B cell (primary cell): ENCODE results near the gene RPA3. TPM values are rescaled to one million over a fixed set of nuclear protein-coding genes. Genes with fewer than 3 reads are reported as not detected.

Source experiments
- ATAC-seq: fragments of 200-7000 bp; cut with Tn5 transposase; one replicate; pipeline ENCODE4 v1.10.0; 2021; ENCODE audit warnings: low read depth, mild to moderate bottlenecking, moderate number of reproducible peaks, moderate library complexity
- CTCF ChIA-PET: fragments of 350-600 bp; sonication (Branson Sonifier 250); formaldehyde crosslinking; loops from one replicate; lab custom pipeline; 2021; ENCODE audit warnings: antibody characterized with exemption, inconsistent platforms; lab: Charles Lee
- POLR2A ChIA-PET: fragments of 350-600 bp; sonication (Branson Sonifier 250); formaldehyde crosslinking; loops from one replicate; lab custom pipeline; 2021; ENCODE audit warnings: antibody characterized with exemption; lab: Charles Lee
- DNase-seq: peaks from one replicate; pipeline ENCODE4 v3.0.0; 2013
- H2AFZ ChIP-seq: 2 replicates; pipeline ENCODE4 v1.6.1; 2012; ENCODE audit warnings: mild to moderate bottlenecking, low read depth, low read length; ENCODE audit not compliant: insufficient read depth, poor library complexity, severe bottlenecking
- H3K27ac ChIP-seq, 2 donors: 1 replicate in 1 of 2; 2 replicates in 1 of 2; pipeline ENCODE4 v1.5.1; 2012 to 2013; ENCODE audit warnings: low read length in 2 of 2, mild to moderate bottlenecking in 2 of 2, moderate library complexity in 1 of 2
- H3K27me3 ChIP-seq, 4 experiments: fragments of 200-600 bp in 1 of 4; sonication (generic) in 1 of 4; replicated peaks in 1 of 4; 1 replicate in 2 of 4; 2 replicates in 2 of 4; pipeline versions ENCODE4 v1.6.1 to v1.7.0; 2013 to 2016; ENCODE audit warnings: low read length in 3 of 4, mild to moderate bottlenecking in 2 of 4, mixed read lengths in 1 of 4, moderate library complexity in 1 of 4; ENCODE audit not compliant: insufficient read depth in 4 of 4, control insufficient read depth in 3 of 4; ENCODE audit errors: control extremely low read depth in 1 of 4
- H3K36me3 ChIP-seq, 2 experiments: replicated peaks in 1 of 2; 1 replicate in 1 of 2; 2 replicates in 1 of 2; pipeline versions ENCODE4 v1.6.1 to v1.7.1; 2013; ENCODE audit warnings: low read length in 1 of 2; ENCODE audit not compliant: insufficient read depth in 2 of 2, control insufficient read depth in 1 of 2; ENCODE audit errors: control extremely low read depth in 1 of 2, extremely low read depth in 1 of 2
- H3K4me1 ChIP-seq, 2 donors: fragments of 200-600 bp in 1 of 2; sonication (generic) in 1 of 2; 1 replicate in 1 of 2; 2 replicates in 1 of 2; pipeline versions ENCODE4 v1.5.1 to v1.6.1; 2013 to 2017; ENCODE audit warnings: low read length in 2 of 2; ENCODE audit not compliant: control insufficient read depth in 2 of 2, insufficient read depth in 2 of 2
- H3K4me2 ChIP-seq: replicated peaks from 2 replicates; pipeline ENCODE3; 2012; ENCODE audit warnings: mild to moderate bottlenecking, low read depth, low read length; ENCODE audit not compliant: poor library complexity, severe bottlenecking
- H3K4me3 ChIP-seq, 5 experiments: fragments of 200-600 bp in 1 of 5; sonication (generic) in 1 of 5; 1 replicate in 3 of 5; 2 replicates in 2 of 5; pipeline versions ENCODE4 v1.5.1 to v1.7.0; 2011 to 2016; ENCODE audit warnings: low read length in 4 of 5, mild to moderate bottlenecking in 4 of 5, low read depth in 2 of 5, control low read depth in 1 of 5, moderate library complexity in 1 of 5; ENCODE audit not compliant: insufficient read depth in 1 of 5; ENCODE audit errors: control extremely low read depth in 1 of 5, extremely low read depth in 1 of 5
- H3K79me2 ChIP-seq: fragments of 200-600 bp; sonication (generic); one replicate; pipeline ENCODE4 v1.6.0; 2016; ENCODE audit warnings: low read length; ENCODE audit not compliant: control insufficient read depth, insufficient read depth
- H3K9ac ChIP-seq: fragments of 200-600 bp; sonication (generic); 2 replicates; pipeline ENCODE4 v1.6.1; 2017; ENCODE audit warnings: mild to moderate bottlenecking, low read length, moderate library complexity
- H3K9me3 ChIP-seq, 3 donors: one replicate each; pipeline versions ENCODE4 v1.6.1 to v1.7.1; 2013; ENCODE audit warnings: low read length in 2 of 3; ENCODE audit not compliant: control insufficient read depth in 2 of 3, insufficient read depth in 1 of 3; ENCODE audit errors: control extremely low read depth in 1 of 3
- H4K20me1 ChIP-seq: 2 replicates; pipeline ENCODE4 v1.6.0; 2012; ENCODE audit warnings: mild to moderate bottlenecking, low read length; ENCODE audit not compliant: insufficient read depth, control insufficient read depth, poor library complexity, severe bottlenecking
- H3K27ac Mint-ChIP-seq: one replicate; pipeline ENCODE4 v1.8.0; 2021; ENCODE audit warnings: mixed read lengths
- H3K27me3 Mint-ChIP-seq: one replicate; pipeline ENCODE4 v1.8.0; 2021; ENCODE audit warnings: mixed read lengths
- H3K4me1 Mint-ChIP-seq: one replicate; pipeline ENCODE4 v1.8.0; 2021; ENCODE audit warnings: mixed read lengths
- H3K4me3 Mint-ChIP-seq: one replicate; pipeline ENCODE4 v1.8.0; 2021; ENCODE audit warnings: mixed read lengths
- H3K9me3 Mint-ChIP-seq: one replicate; pipeline ENCODE4 v1.8.0; 2022; ENCODE audit warnings: mixed read lengths; ENCODE audit not compliant: insufficient read depth
- EZH2 ChIP-seq: IDR thresholded peaks from 2 replicates; pipeline ENCODE4 v1.6.1; 2012; ENCODE audit warnings: borderline replicate concordance, low read depth, mild to moderate bottlenecking, moderate library complexity, low read length; ENCODE audit not compliant: insufficient read depth, poor library complexity, severe bottlenecking
- WGBS: methylation state at CpG from one replicate; pipeline ENCODE4 v1.1.5; 2013; ENCODE audit warnings: missing lambda C conversion rate; ENCODE audit not compliant: insufficient coverage; 5-methylcytosine and 5-hydroxymethylcytosine counted together
- intact Hi-C: fragments of 100-400 bp; cut with micrococcal nuclease; formaldehyde crosslinking; loops from one replicate; pipeline ENCODE4 v1.10.0; 2022
- polyA plus RNA-seq: library from polyadenylated mRNA; depleted of rRNA; stranded (reverse); fragments of >200 nt; gene quantifications from 2 replicates; pipeline ENCODE4 v1.2.3, GENCODE V29; 2012
- total RNA-seq, 2 donors: library from RNA; stranded (reverse); fragments of 120-200 nt in 1 of 2; gene quantifications; 1 replicate in 1 of 2; 2 replicates in 1 of 2; pipeline versions ENCODE4 v1.2.3 to v1.2.4, GENCODE V29; 2013 to 2022
- TF ChIP-seq, protein P1 (sequence below): fragments of 200-600 bp; IDR thresholded peaks from one replicate; pipeline ENCODE4 v1.8.0; 2022; ENCODE audit warnings: antibody characterized with exemption, mild to moderate bottlenecking

The RPA3 gene
- total and polyA plus RNA-seq, 2 donors (not counting 1 experiment from before 2014, with no cell fraction given), result 25.6 to 49.3 TPM

DNA sequence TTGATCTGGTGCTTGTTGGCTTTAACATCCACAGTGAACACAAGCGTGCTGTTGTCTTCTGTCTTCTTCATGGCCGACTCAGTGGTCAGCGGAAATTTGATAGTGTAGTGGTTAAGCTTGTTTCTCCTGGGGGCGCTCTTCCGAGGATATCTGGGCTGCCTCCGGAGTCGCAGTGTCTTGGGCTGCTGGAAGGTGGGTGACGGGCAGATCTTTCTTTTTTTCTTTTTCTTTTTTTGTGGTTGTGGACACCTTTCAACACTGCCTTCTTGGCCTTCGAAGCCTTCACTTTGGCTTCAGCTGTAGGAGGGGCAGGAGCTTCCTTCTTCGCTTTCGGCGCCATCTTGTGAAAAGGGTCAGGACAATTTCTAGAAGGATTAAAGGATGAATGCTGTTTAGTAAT lies 23.8 kb upstream of the RPA3 start:
- H3K27ac Mint-ChIP-seq, result no peak overlapping the region
- H3K4me1 Mint-ChIP-seq, result peaks cover 26% of the 10 kb centered on the region
- DNase-seq (no peak), ATAC-seq (no peak)
- Histone ChIP-seq H2AFZ (no peak overlapping the region), H3K4me3 (no peak overlapping the region), H3K27ac (no peak overlapping the region), H3K9me3 (no peaks in the 10 kb centered on the region), H3K4me1 (peaks cover 10 to 17% of the 10 kb centered on the region in 2 donors), H3K4me2 (no peak overlapping the region), H3K27me3 (no peaks in the 10 kb centered on the region), H3K36me3 (no peaks in the 10 kb centered on the region), H4K20me1 (no peaks in the 10 kb centered on the region), H3K9ac (no peak overlapping the region), H3K79me2 (peaks cover 6% of the 10 kb centered on the region)
- no peaks in the 10 kb centered on the region for H3K9me3 Mint-ChIP-seq
- 100% methylated on average over 4 of the region's 12 CpGs for WGBS
- H3K27me3 Mint-ChIP-seq, result no peaks in the 10 kb centered on the region
- TF ChIP-seq EZH2, result no peak
- TF ChIP-seq, protein P1, sequence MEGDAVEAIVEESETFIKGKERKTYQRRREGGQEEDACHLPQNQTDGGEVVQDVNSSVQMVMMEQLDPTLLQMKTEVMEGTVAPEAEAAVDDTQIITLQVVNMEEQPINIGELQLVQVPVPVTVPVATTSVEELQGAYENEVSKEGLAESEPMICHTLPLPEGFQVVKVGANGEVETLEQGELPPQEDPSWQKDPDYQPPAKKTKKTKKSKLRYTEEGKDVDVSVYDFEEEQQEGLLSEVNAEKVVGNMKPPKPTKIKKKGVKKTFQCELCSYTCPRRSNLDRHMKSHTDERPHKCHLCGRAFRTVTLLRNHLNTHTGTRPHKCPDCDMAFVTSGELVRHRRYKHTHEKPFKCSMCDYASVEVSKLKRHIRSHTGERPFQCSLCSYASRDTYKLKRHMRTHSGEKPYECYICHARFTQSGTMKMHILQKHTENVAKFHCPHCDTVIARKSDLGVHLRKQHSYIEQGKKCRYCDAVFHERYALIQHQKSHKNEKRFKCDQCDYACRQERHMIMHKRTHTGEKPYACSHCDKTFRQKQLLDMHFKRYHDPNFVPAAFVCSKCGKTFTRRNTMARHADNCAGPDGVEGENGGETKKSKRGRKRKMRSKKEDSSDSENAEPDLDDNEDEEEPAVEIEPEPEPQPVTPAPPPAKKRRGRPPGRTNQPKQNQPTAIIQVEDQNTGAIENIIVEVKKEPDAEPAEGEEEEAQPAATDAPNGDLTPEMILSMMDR, result no peak
- ChIA-PET CTCF (no interaction called here), POLR2A (no interaction called here)
- intact Hi-C loops, result no loop called here
- no peak overlapping the region for H3K4me3 Mint-ChIP-seq

DNA sequence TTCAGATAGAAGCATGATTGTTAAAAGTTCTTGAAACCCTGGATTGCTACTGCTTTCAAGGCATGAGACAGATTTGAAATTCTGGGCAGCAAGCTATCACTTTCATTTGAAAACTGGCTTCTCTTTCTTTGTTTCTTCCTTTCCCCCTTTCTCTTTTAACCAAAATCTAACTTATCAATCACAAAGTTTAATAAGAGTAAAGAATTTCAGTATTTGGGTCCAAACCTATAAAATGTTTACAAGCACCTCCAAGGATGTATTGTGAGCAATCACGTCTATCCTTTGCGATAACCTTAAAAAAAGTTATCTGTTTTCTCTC lies 21.6 kb upstream of the RPA3 start:
- TF ChIP-seq, protein P1, result no peak
- no peak for TF ChIP-seq EZH2
- no CpG with 5 or more reads among the region's 2 CpGs for WGBS
- H3K27me3 Mint-ChIP-seq, result no peaks in the 10 kb centered on the region
- Histone ChIP-seq H3K27ac (no peak overlapping the region), H3K9ac (no peak overlapping the region), H3K36me3 (no peaks in the 10 kb centered on the region), H3K4me1 (peaks cover 0 to under 1% of the 10 kb centered on the region in 2 donors), H3K4me2 (no peak overlapping the region), H3K9me3 (no peaks in the 10 kb centered on the region), H2AFZ (no peak overlapping the region), H4K20me1 (no peaks in the 10 kb centered on the region), H3K27me3 (no peaks in the 10 kb centered on the region), H3K79me2 (peaks cover 6% of the 10 kb centered on the region), H3K4me3 (no peak overlapping the region)
- DNase-seq, result no peak
- CTCF ChIA-PET, result no interaction called here
- ATAC-seq, result no peak
- POLR2A ChIA-PET, result no interaction called here
- intact Hi-C loops, result no loop called here
- peaks cover 11% of the 10 kb centered on the region for H3K4me1 Mint-ChIP-seq
- H3K4me3 Mint-ChIP-seq, result no peak overlapping the region
- no peak overlapping the region for H3K27ac Mint-ChIP-seq
- no peaks in the 10 kb centered on the region for H3K9me3 Mint-ChIP-seq
